NCI-H1436 treated with DMSO at 0.1 percent for 48 hours (cell line): Measurements from ENCODE around the gene GIMD1.
"Not testable (repeated sequence)": the region's sequence is repeated elsewhere in the genome, so short reads cannot be mapped to it uniquely, and the experiment has no call there.

Experiments
- DNase-seq: peaks from one replicate; lab custom pipeline; 2025; lab: John Stamatoyannopoulos, UW

GIMD1 gene

GRCh38 chr4:106347167-106347566 is 21.4 kb downstream of the GIMD1 start:
- no peak for DNase-seq

GRCh38 chr4:106344647-106344970 is 24.0 kb downstream of the GIMD1 start:
- no peak for DNase-seq

DNA sequence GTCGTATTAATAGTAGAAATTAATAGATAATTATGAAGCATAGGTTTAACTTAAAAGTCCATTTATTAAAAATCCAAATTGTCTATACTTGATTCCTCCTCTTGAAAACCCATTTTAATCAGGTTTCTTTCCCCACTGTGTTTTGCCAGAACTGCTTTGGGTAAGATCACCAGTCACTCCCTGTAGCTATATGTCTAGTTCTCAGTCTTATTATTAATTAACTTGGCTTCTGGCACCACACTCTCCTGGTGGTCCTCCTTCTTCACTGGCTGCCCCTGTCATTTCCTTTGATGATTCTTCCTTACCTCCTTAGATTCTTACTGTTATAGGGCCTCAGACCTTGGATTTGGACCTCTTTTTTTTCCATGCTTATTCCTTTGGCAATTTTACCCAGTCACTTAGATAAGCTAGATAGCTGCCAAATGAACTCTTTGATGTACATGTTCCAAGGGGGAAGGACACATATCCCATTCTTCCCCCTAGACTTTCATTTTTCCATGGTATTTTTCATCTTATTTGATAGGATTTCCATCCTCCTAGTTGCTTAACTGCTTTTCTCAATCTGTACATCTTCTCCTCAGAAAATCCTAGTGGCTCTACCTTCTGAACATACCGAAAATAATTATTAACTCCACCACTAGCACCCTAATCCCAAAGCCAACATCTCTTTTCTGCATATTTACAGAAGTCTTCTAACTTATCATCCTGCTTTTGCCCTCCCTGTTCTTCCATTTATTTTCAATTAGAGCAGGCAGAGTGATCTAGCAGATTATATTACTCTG is 24.5 kb downstream of the GIMD1 start:
- DNase-seq: no peak

GRCh38 chr4:106340774-106341173 is 27.8 kb downstream of the GIMD1 start:
- DNase-seq: no peak

DNA sequence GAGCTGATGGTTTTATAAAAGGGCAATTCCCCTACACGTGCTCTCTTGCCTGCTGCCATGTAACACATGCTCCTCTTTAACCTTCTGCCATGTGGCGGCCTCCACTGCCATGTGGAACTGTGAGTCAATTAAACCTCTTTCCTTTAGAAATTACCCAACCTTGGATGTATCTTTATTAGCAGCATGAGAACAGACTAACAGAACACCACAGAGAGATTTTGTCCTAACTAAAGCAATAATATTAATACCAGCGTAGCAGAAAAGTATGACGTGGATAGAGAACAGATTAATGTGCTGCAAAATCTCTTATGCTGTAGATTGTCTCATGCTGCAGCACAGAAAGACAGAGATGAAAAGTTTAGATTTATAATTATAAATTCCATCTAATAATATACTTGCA is 29.1 kb downstream of the GIMD1 start:
- DNase-seq: no peak

- no peak for DNase-seq
These were observed 29.9 kb downstream of the GIMD1 start for GRCh38 chr4:106338671-106339070.

DNA sequence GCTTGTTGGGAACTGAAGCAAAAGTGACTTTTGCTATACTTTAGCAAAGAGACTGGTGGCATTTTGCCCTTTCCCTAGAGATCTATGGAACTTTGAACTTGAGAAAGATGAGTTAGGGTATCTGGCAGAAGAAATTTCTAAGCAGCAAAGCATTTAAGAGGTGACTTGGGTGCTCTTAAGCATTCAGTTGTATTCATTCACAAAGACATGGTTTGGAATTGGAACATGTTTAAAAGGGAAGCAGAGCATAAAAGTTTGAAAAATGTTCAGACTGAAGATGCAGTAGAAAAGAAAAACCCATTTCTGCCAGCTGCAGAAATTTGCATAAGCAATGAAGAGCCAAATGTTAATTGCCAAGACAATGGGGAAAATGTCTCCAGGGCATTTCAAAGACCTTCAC is 30.7 kb downstream of the GIMD1 start:
- DNase-seq: no peak

- DNase-seq: no peak
These were observed 32.0 kb downstream of the GIMD1 start for GRCh38 chr4:106336618-106337017.

- no peak for DNase-seq
These were observed 33.7 kb downstream of the GIMD1 start for GRCh38 chr4:106334741-106335470.

DNA sequence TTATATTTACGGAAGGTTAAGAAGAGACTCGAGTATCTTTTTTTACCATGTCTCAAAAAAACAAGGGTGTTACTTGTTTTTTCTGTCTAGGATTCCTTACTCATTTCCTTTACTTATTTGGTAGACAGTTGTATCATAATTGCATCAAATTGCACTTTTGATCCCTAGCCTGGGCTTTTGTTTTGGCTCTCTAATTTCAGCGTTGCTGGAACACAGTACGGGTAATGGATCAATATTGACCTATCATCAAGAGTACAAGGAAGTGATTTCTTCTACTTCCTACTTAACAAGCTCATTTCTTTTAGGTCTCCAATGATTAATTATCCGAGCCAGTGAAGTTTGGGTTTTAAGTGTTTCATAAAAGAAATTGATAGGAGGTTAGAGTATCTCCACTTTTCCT is 35.4 kb downstream of the GIMD1 start:
- no peak for DNase-seq

DNA sequence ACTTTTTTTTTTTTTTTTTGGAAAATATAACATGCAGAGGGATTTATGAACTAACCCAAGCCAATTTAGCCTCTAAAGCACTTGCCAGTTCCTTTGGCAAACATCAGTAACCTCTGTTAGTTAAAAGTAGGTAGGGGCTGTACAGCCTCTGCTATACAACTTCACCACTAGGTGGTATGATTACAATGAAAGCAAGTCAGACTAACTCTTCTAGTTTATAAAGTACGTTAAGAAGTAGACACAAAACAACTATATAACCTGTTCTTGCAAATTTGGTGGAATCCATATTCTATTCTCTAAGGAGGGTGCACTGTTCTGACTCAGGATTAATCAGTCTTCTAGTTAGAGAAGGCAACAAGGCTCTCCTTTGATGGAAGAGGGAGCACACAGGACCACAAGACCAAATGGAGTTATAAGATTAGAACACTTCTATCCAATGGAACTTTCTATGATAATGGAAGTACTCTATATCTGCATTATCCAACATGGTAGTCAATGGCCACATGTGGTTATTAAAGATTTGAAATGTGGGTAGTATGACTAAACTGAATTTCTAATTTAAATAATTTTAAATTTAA is 39.4 kb downstream of the GIMD1 start:
- DNase-seq: no peak

GRCh38 chr4:106325800-106326199 is 42.8 kb downstream of the GIMD1 start:
- DNase-seq: no peak

GRCh38 chr4:106323119-106323518 is 45.5 kb downstream of the GIMD1 start:
- DNase-seq: no peak

DNA sequence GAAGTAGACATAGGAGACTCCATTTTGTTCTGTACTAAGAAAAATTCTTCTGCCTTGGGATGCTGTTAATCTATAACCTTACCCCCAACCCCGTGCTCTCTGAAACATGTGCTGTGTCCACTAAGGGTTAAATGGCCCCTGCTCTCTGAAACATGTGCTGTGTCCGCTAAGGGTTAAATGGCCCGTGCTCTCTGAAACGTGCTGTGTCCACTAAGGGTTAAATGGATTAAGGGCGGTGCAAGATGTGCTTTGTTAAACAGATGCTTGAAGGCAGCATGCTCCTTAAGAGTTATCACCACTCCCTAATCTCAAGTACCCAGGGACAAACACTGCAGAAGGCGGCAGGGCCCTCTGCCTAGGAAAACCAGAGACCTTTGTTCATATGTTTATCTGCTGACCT is 46.8 kb downstream of the GIMD1 start:
- DNase-seq: not testable (repeated sequence)

GRCh38 chr4:106321168-106321567 is 47.4 kb downstream of the GIMD1 start:
- not testable (repeated sequence) for DNase-seq

GRCh38 chr4:106320235-106320634 is 48.3 kb downstream of the GIMD1 start:
- DNase-seq: no peak

DNA sequence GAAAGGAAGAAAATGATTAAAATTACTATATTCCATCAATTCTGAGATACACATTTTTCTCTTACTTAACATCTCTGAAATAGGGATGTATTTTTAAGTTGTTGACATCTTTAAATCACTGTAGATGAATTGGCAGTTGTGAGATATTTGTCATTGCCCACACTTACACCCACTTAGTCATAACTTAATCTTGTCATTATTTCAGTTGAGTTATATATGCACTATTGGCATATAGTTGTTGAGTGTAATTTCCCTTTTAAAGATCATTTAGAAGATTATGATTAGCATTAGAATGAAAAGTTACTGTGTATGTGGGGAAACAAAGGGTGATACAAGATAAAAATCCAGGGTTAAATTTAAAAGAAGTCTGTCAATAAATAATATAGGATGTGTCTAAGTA is 50.1 kb downstream of the GIMD1 start:
- no peak for DNase-seq

DNA sequence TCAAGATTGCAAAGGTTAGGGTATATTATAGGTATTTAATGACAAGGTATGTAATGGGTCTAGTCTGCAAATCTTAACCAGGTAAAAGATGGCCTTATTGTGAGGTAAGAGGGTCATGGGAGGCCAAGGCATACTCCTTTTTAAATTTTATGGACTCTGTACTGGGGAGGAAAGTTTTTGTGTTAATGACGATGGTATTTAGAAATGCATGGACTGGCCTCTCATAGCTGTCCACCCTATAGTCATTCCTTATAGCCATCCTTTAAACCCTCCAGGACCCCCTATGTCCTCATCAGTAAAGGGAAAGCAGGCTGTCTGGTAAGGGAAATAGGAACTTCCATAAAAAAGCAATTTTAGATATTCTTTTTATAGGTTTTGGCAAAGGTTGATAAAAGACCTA is 50.8 kb downstream of the GIMD1 start:
- no peak for DNase-seq

GRCh38 chr4:106316773-106317409 is 51.7 kb downstream of the GIMD1 start:
- DNase-seq: no peak

GRCh38 chr4:106315968-106316772 is 52.4 kb downstream of the GIMD1 start, which contains the start of the genes AIMP1 and TBCK:
AIMP1 (plus strand) TSS chr4:106316550; CDS start chr4:106325010, 8,460 bp downstream.
TBCK (minus strand) TSS chr4:106316209; CDS start chr4:106308960, 7,249 bp downstream.
- peak; percentile 76 for DNase-seq

- DNase-seq: no peak
These were observed 53.1 kb downstream of the GIMD1 start for GRCh38 chr4:106315476-106315967.

- DNase-seq: no peak
These were observed 53.6 kb downstream of the GIMD1 start for GRCh38 chr4:106314960-106315359.
